SHP77 treated with DMSO at 0.1 percent for 48 hours (cell line): ENCODE results near the gene IGFBP7.

Experiments
- DNase-seq: peaks from one replicate; lab custom pipeline; 2025; lab: John Stamatoyannopoulos, UW

Gene IGFBP7

GRCh38 chr4:57040510-57040909, 69.7 kb downstream of the IGFBP7 start:
- DNase-seq, result no peak

DNA sequence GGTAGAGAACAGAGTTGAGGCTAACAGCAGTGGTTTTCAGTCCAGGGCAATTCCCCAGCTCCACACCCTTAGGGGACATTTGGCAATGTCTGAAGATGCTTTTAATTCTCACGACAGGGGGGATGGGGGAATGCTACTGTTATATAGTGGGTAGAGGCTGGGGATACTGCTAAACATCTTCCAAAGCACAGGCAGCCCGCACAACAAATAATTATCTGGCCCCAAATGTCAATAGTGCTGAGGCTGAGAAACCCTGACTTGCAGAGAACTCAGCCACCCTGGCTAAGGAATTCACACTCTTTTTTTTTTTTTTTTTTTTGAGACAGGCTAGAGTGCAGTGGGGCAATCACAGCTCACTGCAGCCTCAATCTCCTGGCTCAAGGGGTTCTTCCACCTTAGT, 70.8 kb downstream of the IGFBP7 start:
- no peak for DNase-seq

DNA sequence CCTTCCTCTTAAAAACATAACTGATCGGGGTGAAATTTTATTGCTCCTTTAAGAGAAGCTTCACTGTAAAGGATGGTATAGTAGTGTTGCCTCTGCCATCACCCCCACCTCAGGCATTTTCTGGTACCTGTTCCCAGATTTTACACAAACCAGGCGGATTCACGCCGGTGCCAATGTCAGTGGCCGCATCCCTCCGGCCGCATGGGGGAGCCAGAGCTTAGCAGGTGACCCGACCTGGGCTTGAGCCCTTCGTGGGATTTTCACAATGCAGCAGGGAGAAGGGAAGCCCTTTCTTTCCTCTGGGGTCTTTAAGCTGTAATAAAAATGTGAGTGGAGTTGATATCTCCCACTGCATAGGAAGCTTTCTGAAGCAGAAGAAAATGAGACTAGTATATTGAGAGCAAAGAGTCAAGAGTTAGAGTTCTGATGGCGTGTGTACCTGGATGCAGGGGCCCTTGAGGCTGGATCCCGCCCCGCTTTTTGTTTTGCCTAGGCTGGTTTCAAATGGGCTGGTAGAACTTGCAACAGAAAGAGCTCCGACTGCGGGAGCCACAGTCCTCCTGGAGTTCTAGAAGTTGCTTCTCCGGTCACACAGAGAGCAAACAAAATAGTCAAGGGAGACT, 72.1 kb downstream of the IGFBP7 start:
- peak; percentile 29 for DNase-seq

DNA sequence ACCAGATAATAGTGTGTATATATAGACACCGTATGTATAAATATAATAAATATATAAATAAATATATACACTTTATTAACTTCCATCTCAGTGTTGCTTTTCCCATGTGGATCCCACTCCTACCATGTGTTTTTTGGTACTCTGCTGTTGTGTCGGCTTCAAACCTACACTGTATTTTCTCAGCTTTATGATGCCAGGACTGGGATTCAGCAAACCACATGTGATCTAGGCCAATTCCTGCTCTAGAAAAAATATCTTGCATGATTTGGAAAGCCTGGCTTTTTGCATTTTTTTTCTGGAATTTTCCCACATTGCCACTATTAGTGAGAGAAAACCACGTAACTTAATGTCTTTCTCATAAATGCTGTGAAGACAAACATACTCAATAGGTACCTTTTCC, 75.7 kb downstream of the IGFBP7 start:
- no peak for DNase-seq

GRCh38 chr4:57023104-57023503, 87.1 kb downstream of the IGFBP7 start:
- no peak for DNase-seq

DNA sequence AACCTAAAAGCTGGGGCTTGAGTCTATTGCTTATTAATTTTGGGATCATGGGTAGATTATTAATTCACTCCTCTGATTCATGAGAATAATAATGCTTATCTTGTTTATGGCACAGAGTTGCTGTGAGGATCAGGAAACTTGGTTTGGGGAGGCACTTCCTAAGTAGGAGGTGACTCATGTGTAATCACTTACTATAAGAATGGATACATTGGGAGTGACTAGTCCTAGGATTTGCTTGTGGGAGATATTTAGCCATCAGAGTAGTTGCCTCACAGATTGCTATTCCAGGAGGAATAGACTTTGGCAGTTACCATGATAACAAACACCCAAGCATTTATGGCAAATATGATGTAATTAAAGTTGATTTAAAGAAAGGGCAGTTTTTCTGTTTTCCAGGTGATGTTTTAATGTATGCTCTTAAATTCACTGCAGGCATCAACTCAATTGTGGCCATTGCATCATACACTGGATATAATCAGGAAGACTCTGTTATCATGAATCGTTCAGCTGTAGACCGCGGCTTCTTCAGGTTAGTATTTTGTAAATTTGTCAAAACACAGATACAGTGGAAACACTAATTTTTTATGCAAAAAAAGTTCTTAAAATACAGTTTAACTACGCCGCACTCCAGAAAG, 89.6 kb downstream of the IGFBP7 start:
- DNase-seq, result no peak

GRCh38 chr4:57018980-57019379, 91.2 kb downstream of the IGFBP7 start:
- DNase-seq, result no peak

DNA sequence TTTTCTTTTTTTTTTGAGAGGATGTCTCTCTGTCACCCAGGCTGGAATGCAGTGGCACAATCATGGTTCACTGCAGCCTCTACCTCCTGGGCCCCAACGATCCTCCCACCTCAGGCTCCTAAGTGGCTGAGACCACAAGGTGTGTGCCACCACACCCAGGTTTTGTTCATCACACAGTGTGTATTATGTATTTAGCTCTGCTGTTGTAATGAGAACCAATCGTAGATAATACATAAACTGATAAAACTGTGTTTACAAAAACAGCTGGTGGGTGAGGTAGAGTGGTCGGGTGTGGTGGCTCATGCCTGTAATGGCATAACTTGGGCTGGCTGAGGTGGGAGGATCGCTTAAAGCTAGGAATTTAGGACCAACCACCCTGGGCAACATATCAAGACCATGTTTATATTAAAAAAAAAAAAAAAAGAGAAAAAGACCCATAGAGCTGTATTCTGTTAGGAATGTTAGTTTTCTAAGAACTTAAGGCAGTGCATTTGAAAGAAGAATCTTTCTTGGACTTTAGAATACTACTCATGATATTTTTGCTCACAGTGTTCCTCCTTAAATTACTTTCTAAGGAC, 96.6 kb downstream of the IGFBP7 start:
- no peak for DNase-seq

- DNase-seq, result no peak
These were observed 110.4 kb downstream of the IGFBP7 start for GRCh38 chr4:56999751-57000150.

DNA sequence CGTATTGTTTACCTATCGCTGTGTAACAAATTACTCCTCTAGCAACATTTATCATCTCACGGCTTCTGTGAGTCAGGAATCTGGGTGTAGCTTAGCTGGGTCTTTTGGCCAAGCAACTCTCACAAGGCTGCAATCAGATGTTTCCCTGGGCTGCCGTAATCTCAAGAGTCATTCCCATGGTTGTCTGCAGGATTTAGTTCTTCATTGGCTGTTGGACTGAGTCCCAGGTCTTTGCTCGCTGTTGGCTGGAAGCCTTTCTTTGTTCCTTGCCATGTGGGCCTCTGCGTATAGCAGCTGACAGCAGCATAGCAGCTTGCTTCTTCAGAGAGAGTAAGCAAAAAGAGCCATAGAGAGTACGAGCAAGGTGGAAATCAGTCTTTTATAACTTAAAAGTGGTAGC, 114.7 kb downstream of the IGFBP7 start:
- no peak for DNase-seq

- no peak for DNase-seq
These were observed 119.9 kb downstream of the IGFBP7 start for GRCh38 chr4:56990109-56990905.

GRCh38 chr4:56986952-56987351, 123.2 kb downstream of the IGFBP7 start:
- DNase-seq, result no peak

DNA sequence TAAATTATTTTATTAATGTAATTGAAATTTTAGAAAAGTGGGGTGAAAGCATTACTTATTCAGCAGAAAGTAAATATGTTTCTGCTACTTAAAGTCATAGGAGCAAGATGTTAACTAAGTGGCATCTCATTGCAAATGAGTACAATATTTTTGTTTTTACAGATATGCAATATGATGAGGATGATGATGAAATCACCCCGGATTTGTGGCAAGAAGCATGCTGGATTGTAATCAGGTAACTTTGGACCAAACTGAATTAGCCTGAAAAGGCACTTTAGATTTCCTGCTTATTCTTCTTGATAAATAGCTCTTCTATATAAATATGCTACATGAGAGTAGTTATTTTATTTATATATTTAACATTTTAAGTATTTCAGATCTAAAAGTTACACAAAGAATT, 124.0 kb downstream of the IGFBP7 start:
- no peak for DNase-seq

- no peak for DNase-seq
These were observed 128.4 kb downstream of the IGFBP7 start for GRCh38 chr4:56981795-56982201.
